SJCRH30 (cell line): ENCODE data around the gene RFTN2. TPM values are rescaled to one million over a fixed set of nuclear protein-coding genes. Genes with fewer than 3 reads are reported as not detected.
"Not testable (repeated sequence)": the region's sequence is repeated elsewhere in the genome, so short reads cannot be mapped to it uniquely, and the experiment has no call there.

Source experiments
- DNase-seq, 2 experiments: peaks; one replicate each; pipeline ENCODE4 v3.0.0-alpha.2; 2015 to 2020
- H3K27ac ChIP-seq: fragments of 250-450 bp; sonication (Bioruptor Pico); 2 replicates; pipeline ENCODE4 v1.5.1; 2020; ENCODE audit warnings: mild to moderate bottlenecking, moderate library complexity
- H3K27me3 ChIP-seq: fragments of 250-450 bp; sonication (Bioruptor Pico); 2 replicates; pipeline ENCODE4 v1.5.1; 2020; ENCODE audit warnings: mild to moderate bottlenecking, moderate library complexity
- H3K36me3 ChIP-seq: fragments of 250-450 bp; sonication (Bioruptor Pico); 2 replicates; pipeline ENCODE4 v1.5.1; 2020; ENCODE audit warnings: mild to moderate bottlenecking, moderate library complexity
- H3K4me1 ChIP-seq: fragments of 250-450 bp; sonication (Bioruptor Pico); 2 replicates; pipeline ENCODE4 v1.5.1; 2020; ENCODE audit warnings: mild to moderate bottlenecking, moderate library complexity
- H3K4me3 ChIP-seq: fragments of 250-450 bp; sonication (Bioruptor Pico); 2 replicates; pipeline ENCODE4 v1.5.1; 2020; ENCODE audit warnings: mild to moderate bottlenecking, moderate library complexity
- H3K9me3 ChIP-seq: fragments of 250-450 bp; sonication (Bioruptor Pico); replicated peaks from 2 replicates; pipeline ENCODE4 v1.5.1; 2020; ENCODE audit warnings: mild to moderate bottlenecking, moderate library complexity
- total RNA-seq: library from RNA; depleted of rRNA; stranded (reverse); fragments of >200 nt; shearing (Covaris generic); gene quantifications from 2 replicates; pipeline ENCODE4 v1.2.3, GENCODE V29; 2014; rRNA removed

Gene RFTN2
- total RNA-seq, 1 experiment from 2014 or later, result 0.02 TPM

DNA sequence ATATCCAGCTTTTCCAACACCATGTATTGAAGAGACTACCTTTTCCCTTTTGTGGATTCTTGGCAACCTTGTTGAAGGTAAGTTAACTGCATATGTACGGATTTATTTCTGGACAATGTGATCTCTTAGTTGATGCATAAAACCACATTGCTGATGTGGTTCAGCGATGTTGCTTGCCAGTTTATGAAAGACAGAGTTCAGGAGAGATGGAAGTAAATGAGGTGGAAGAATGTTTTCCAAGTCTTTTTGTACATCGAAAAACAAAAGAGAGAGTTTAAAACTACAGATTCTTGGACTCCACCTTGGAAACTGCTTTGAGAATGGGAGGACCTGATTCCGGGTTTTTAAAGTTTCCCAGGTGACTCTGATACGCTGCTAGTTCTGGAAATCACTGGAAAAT, 115.7 kb downstream of the RFTN2 start:
- H3K27me3 ChIP-seq, result no peaks in the 10 kb centered on the region
- H3K4me3 ChIP-seq, result no peak overlapping the region
- no peaks in the 10 kb centered on the region for H3K9me3 ChIP-seq
- no peak overlapping the region for H3K27ac ChIP-seq
- H3K4me1 ChIP-seq, result no peaks in the 10 kb centered on the region
- H3K36me3 ChIP-seq, result peaks cover 14% of the 10 kb centered on the region
- no peak for DNase-seq

DNA sequence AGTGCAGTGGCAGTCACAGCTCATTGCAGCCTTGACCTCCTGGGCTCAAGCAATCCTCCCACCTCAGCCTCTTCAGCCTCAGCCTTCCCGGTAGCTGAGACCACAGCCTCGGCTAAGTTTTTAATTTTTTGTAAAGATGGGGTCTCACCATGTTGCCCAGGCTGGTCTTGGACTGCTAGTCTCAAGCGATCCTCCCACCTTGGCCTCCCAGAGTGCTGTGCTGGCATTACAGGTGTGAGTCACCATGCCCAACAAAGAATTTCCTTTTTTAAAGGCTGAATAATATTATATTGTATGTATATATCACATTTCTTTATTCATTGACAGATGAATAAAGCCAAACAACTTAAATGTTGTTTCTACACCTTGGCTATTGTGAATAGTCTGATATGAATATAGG, 117.0 kb downstream of the RFTN2 start:
- peaks cover 24% of the 10 kb centered on the region for H3K36me3 ChIP-seq

GRCh38 chr2:197556456-197556855, 118.9 kb downstream of the RFTN2 start:
- Histone ChIP-seq H3K27ac (no peak overlapping the region), H3K9me3 (no peaks in the 10 kb centered on the region), H3K4me3 (no peak overlapping the region), H3K27me3 (no peaks in the 10 kb centered on the region), H3K36me3 (peaks cover 21% of the 10 kb centered on the region), H3K4me1 (no peaks in the 10 kb centered on the region)
- no peak for DNase-seq

More for the DNA sequence above, 117.0 kb downstream of the RFTN2 start:
- DNase-seq, result no peak
- Histone ChIP-seq H3K4me1 (no peaks in the 10 kb centered on the region), H3K4me3 (no peak overlapping the region), H3K9me3 (no peaks in the 10 kb centered on the region), H3K27ac (no peak overlapping the region), H3K27me3 (no peaks in the 10 kb centered on the region)

DNA sequence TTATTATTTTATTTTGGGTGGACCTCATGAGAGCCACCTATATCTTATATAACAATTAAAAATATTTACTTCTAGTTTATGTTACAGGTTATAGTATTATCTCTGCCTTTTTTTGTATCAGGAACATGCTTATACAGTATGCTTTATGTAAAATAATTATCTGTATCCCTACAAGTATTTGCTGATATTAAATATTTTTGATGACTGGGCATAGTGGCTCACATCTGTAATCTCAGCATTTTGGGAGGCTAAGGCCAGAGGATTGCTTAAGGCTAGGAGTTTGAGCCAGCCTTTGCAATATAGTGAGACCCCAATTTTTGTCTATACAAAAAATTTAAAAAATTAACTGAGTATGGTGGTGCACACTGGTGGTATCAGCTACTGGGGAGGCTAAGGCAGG, 119.9 kb downstream of the RFTN2 start:
- no peak overlapping the region for H3K27ac ChIP-seq
- no peak overlapping the region for H3K4me3 ChIP-seq
- H3K9me3 ChIP-seq, result no peaks in the 10 kb centered on the region
- DNase-seq, result no peak
- H3K36me3 ChIP-seq, result peaks cover 26% of the 10 kb centered on the region
- H3K4me1 ChIP-seq, result no peaks in the 10 kb centered on the region
- H3K27me3 ChIP-seq, result no peaks in the 10 kb centered on the region

DNA sequence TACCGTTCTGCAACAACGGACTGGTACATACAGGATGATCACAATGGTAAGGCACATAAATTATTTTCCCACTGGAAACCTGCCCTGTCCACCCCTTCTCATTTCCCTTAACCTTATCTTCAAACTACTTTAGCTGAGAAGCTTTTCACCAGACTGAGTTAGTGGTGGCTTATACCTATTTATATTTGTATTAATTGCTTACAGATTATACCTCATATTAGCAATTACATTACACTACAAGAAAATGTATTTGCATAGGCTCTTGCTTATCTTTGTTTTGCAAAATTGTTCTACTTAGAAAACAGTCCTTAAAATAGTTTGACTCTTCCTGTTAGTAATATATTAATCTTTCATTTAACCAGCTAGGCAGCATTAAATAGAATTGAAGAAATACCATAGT, 124.1 kb downstream of the RFTN2 start:
- H3K27me3 ChIP-seq, H3K4me1 ChIP-seq, H3K4me3 ChIP-seq, H3K27ac ChIP-seq, DNase-seq, H3K9me3 ChIP-seq: not testable (repeated sequence)
- peaks cover 27% of the 10 kb centered on the region for H3K36me3 ChIP-seq

DNA sequence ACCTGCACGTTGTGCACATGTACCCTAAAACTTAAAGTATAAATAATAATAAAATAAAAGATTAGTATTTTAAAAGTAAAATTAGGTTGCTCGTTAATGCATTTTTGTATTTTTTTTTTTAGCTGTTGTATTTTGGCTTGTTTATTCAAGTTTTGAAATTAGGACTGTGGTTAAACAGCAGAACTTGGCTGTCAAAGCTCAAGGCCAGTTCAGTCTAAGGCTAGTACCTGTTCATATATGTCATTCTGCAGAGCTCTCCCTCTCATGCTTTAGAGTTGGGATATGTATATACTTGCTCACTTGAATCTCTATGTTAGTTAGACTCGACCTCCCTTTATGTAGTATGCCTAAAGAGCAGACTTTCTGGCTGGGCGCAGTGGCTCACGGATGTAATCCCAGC, 126.8 kb downstream of the RFTN2 start:
- H3K27ac ChIP-seq, result no peak overlapping the region
- no peaks in the 10 kb centered on the region for H3K4me1 ChIP-seq
- H3K27me3 ChIP-seq, result no peaks in the 10 kb centered on the region
- H3K4me3 ChIP-seq, result no peak overlapping the region
- no peak for DNase-seq
- no peaks in the 10 kb centered on the region for H3K9me3 ChIP-seq
- H3K36me3 ChIP-seq, result peaks cover 28% of the 10 kb centered on the region

DNA sequence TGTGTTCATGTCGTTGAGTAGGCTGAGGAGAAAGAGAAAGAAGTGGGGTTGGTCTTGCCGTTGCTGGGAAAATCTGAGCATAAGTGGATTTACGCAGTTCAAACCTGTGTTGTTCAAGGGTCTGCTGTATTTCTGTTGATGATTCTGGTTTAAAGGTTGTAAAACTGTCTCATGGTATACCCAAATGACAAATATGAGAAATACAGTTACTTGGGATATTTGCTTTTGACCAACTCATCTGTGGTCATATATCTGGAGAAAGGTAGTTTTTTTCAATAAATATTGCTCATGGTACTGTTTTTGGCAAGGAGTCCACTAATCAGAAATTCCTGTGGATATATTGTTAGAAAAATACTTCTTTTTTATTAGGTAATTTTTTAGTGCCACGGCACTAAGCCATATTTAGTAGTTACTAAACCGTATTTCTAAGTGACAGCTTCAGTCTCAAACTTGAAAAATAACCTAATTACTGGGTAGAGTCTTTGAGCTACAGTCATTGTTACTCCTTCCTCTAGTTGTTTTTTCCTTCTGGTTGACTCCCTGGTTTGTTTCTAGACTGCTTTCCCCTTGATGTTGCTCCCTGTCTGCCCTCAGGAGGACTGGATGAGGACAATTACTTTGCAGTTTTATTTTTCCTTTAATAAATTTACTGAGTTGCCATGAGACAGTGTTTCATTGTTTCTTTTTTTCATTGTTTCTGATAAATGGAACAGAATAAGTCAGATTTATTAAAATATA, 128.1 kb downstream of the RFTN2 start:
- H3K4me1 ChIP-seq, result no peaks in the 10 kb centered on the region
- no peak overlapping the region for H3K27ac ChIP-seq
- no peak overlapping the region for H3K4me3 ChIP-seq
- H3K9me3 ChIP-seq, result no peaks in the 10 kb centered on the region
- no peak for DNase-seq
- H3K36me3 ChIP-seq, result peaks cover 34% of the 10 kb centered on the region
- no peaks in the 10 kb centered on the region for H3K27me3 ChIP-seq

DNA sequence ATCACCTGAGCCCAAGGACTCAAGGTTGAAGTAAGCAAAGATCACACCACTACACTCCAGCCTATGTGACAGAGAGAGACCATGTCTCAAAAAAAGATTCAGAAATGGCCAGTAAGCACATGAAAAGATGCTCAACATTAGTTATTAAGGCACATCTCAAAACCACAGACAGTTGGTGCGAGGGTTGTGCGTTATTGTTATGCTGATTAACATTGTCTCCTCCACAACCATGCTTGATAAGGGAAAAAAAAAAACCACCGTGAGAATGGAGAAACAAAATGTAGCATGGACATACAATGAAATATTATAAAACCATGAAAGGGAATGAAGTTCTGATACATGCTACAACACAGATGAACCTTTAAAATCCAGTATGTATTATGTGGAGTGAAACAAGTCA, 132.2 kb downstream of the RFTN2 start:
- Histone ChIP-seq H3K36me3 (peaks cover 49% of the 10 kb centered on the region), H3K27ac (no peak overlapping the region), H3K4me1 (no peaks in the 10 kb centered on the region), H3K9me3 (no peaks in the 10 kb centered on the region), H3K4me3 (no peak overlapping the region), H3K27me3 (no peaks in the 10 kb centered on the region)
- no peak for DNase-seq

DNA sequence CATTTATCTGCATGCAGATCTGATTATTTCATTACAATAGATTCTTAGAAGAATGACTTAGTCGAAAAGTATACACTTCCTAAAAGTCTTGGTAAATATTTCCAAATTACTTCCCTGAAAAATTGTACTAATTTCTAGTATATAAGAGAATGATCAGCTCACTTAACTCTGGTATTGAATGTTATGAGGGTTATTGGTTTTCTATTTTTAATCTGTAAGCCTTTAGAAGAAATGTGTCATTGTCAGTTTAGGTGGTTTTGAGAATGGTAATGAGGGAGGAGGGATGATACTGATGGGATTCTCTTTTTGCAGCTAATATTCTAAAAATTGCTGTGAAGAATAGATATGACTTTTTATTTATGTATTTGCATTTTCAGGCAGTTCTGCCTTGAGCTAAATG, 135.7 kb downstream of the RFTN2 start:
- no peaks in the 10 kb centered on the region for H3K4me1 ChIP-seq
- H3K27me3 ChIP-seq, result no peaks in the 10 kb centered on the region
- H3K36me3 ChIP-seq, result peaks cover 47% of the 10 kb centered on the region
- H3K27ac ChIP-seq, result no peak overlapping the region
- H3K4me3 ChIP-seq, result no peak overlapping the region
- no peaks in the 10 kb centered on the region for H3K9me3 ChIP-seq
- no peak for DNase-seq

DNA sequence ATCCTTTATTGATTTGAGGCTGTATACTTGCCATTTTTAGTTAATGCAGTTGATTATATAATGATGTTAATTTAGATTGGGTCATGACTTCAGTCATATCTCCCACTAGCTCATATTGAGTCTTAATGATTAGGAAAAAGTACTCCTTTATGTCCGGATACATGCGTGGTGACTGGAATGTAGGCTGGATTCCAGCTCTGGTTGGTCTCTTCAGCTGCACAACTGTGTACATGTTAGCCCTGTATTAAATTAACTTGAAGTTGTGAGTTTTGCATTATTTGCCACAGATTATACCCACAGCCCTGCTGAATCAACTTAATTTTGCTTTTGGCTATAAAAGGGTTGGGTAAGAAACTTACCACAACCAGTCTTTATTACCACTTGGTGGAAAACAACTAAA, 137.0 kb downstream of the RFTN2 start:
- no peaks in the 10 kb centered on the region for H3K9me3 ChIP-seq
- H3K4me1 ChIP-seq, result no peaks in the 10 kb centered on the region
- no peak overlapping the region for H3K4me3 ChIP-seq
- DNase-seq, result no peak
- H3K27ac ChIP-seq, result no peak overlapping the region
- no peaks in the 10 kb centered on the region for H3K27me3 ChIP-seq
- peaks cover 47% of the 10 kb centered on the region for H3K36me3 ChIP-seq

Other genes starting within 250 kb of the RFTN2 start
- 276 and 292 TPM in 2 replicates for gene SF3B1, start 240.6 kb downstream of the RFTN2 start, total RNA-seq
- 18.1 TPM in 2 replicates for gene COQ10B, start 222.0 kb downstream of the RFTN2 start, total RNA-seq
- 749 and 770 TPM in 2 replicates for gene HSPD1, start 175.7 kb downstream of the RFTN2 start, total RNA-seq
- gene HSPE1, start 175.2 kb downstream of the RFTN2 start, total RNA-seq, result 395 and 401 TPM in 2 replicates
- gene MOB4, start 159.5 kb downstream of the RFTN2 start, total RNA-seq, result 64.4 and 71.1 TPM in 2 replicates
- gene MARS2, start 29.8 kb upstream of the RFTN2 start, total RNA-seq, result 13.6 TPM in 2 replicates
- gene BOLL, start 109.7 kb upstream of the RFTN2 start, total RNA-seq, result 0.38 and 0.51 TPM in 2 replicates
- gene PLCL1, start 129.0 kb upstream of the RFTN2 start, total RNA-seq, result not detected in 2 replicates